GM19397 (cell line): ENCODE measurements around the gene TULP1.
"Not testable (repeated sequence)": the region's sequence is repeated elsewhere in the genome, so short reads cannot be mapped to it uniquely, and the experiment has no call there.

Experiments used
- ATAC-seq: cut with Tn5 transposase; IDR thresholded peaks from one replicate; pipeline ENCODE4 v1.9.1; 2021; ENCODE audit warnings: mild to moderate bottlenecking, moderate library complexity; ENCODE audit not compliant: unreplicated experiment

Gene TULP1

DNA sequence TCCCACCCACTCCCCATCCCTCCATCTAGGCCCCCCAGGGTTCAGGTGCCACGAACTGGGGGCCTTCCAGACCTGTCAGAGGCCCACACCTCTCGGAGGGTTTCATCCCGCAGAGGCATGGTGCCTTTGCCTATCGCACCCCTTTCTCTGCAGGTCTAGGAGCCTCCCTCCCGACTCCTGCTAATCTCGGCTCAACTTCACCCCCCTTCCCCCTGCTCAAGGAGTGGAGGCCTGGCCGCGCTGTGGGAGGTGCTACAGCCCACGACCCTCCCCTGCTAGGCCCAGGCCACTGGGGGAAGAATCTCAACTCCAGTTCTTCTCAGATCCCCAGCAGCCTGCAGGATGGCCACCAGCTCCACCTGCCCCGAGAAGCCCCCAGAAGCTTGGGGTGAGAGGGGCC lies at the start of gene TULP1:
Gene TULP1, minus strand, starts transcription at position 157 of the 400 bp plus-strand sequence. Its CDS starts 38 bp downstream, at position 119.
- ATAC-seq: no peak

GRCh38 chr6:35562060-35562459 lies 49.4 kb upstream of the TULP1 start:
- no peak for ATAC-seq

GRCh38 chr6:35561113-35561512 lies 48.4 kb upstream of the TULP1 start:
- no peak for ATAC-seq

- no peak for ATAC-seq
Observed at GRCh38 chr6:35558571-35558970, 45.9 kb upstream of the TULP1 start.

- no peak for ATAC-seq
Observed at GRCh38 chr6:35557239-35557638, 44.5 kb upstream of the TULP1 start.

DNA sequence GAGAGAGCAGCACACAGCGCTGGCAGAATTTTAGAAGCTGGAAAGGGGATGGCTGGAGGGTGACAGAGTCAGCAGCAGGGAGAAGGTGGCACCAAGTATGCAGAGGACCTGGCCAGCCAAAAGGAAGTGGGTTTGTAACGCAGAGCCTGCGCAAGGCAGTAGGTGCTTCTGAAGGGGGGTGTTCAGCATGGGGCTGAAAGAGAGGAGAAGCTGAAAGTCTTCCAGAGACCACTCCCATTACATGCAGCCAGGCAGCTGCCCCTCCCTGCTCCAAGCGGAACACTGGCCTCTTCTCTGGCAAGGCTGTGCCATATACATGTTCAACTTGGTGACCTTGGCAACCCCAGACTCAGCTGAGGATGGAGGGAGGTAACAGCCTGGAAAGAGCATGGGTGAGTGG lies 42.1 kb upstream of the TULP1 start:
- ATAC-seq: no peak

GRCh38 chr6:35553315-35553714 lies 40.6 kb upstream of the TULP1 start:
- ATAC-seq: no peak

DNA sequence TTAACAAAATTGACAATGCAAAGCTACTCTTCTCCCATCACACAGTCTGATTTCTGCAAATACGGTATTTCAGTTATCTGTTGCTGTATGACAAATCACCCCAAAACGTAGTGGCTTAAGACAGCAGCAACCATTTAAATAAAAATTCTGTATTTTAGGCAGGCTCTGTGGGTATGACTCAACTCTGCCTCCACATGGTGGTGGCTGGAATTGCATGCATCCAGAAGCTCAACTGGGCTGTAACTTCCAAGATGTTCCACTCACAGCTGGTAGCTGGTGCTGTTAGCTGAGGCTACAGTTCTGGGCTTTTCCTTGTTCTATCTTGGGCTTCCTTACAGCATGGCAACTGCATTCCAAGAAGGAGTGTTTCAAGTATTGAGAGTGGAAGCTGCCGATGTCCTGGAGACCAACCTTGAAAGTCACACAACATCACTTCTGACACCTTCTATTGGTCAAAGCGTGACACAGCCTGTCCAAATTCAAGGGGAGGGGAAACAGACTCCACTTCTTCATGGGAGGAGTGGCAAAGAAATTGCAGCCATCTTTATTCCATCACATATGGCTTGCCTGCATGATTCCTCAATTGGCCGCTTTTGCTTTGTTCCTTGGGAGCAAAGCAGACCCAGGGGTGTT lies 39.7 kb upstream of the TULP1 start:
- no peak for ATAC-seq

- ATAC-seq: no peak
Observed at GRCh38 chr6:35550437-35550836, 37.7 kb upstream of the TULP1 start.

GRCh38 chr6:35547676-35548075 lies 35.0 kb upstream of the TULP1 start:
- ATAC-seq: no peak

GRCh38 chr6:35544769-35545361 lies 32.2 kb upstream of the TULP1 start:
- no peak for ATAC-seq

DNA sequence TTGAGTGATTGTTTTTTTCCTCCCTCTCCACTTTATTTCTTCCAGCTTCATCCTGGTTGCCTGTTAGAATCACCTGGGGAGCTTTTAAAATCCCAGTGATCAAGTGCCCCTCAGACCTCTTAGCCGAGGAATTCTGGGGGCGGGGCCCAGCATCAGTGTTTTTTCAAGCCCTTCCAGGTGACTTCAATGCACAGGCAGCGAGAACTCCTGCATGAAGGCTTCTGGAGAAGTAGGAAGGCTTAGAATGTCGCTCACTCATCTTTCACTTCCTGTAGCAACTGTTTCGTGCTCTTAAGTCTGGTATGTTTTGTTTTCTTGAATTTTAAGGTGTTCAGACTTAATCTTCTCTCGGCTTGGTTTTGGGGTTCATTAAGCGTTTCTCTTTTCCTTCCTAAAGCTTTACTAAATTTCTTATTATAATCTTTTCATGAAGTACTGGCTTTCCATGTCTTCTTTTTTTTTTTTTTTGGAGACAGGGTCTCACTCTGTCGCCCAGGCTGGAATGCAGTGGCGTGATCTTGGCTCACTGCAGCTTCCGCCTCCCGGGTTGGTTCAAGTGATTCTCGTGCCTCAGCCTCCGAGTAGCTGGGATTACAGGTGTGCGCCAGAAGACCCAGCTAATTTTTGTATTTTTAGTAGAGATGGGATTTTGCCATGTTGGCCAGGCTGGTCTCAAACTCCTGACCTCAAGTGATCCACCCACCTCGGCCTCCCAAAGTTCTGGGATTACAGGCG lies 30.9 kb upstream of the TULP1 start:
- ATAC-seq: no peak

- ATAC-seq: no peak
Observed at GRCh38 chr6:35541836-35542235, 29.1 kb upstream of the TULP1 start.

DNA sequence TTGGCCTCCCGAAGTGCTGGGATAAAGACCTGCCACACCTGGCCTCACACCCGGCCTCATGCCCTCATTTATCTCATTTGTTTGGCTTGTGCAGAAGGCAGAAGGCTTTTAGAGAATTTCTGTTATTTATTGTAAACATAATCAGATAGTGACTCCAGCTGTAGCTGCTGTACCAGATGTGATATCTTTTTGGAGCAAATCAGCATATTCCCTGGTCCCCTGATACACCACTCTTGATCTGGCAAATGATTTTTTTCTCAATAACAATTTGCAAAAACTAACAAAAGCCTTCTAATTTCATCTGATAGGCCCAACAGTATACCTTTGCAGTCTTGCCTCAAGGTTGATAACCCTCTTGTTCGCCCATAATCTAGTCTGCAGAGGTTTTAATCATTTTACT lies 26.5 kb upstream of the TULP1 start:
- ATAC-seq: no peak

GRCh38 chr6:35535847-35536246 lies 23.2 kb upstream of the TULP1 start:
- ATAC-seq: not testable (repeated sequence)

DNA sequence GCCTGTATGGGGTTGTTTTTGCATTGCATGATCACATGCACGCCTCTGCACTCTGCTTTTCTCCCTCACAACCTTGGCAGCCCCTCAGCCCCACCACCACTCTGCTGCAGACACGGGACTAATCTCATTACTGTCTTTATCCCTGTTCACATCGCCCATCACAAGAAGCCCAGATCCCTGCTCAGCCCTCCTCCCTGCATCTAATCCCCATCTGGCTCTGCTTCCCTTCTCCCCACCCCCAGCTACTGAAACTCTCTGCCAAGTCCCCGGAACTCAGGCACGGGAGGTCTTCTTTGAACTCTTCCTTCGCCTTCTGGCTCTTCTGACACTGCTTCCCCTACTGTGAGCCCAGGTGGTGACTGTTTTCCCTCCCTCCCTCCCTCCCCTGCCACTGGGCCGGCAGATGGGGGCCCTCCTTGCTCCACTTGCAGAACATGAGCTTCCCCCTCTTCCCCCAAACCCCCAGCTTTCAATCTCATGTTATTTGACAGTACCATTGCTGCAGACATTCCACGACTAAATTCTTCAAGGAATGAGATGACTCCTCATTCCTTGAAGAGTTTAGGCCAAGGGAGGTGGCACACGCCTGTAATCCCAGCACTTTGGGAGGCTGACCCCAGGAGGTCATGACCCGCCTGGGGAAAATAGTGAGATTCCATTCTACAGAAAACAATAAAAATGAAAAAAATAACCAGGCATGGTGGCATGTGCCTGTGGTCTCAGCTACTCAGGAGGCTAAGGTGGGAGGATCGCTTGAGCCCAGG lies 21.9 kb upstream of the TULP1 start:
- ATAC-seq: no peak

DNA sequence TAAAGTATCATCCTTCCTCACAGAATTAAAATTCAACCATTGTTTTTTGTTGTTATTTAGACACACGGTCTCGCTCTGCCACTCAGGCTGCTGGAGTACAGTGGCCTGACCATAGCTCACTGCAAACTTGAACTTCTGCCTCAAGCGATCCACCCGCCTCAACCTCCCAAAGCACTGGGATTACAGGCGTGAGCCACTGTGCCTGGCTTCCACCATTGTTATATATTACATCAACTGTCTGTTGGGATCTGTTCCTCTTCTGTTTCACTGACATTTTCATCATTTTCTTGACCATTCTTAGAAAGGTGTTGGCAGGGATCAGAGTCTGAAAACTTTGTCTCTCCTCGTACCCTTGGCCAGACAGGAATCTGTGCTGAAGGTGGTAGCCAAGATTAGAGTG lies 21.3 kb upstream of the TULP1 start:
- ATAC-seq: no peak

- no peak for ATAC-seq
Observed at GRCh38 chr6:35532126-35532525, 19.4 kb upstream of the TULP1 start.

DNA sequence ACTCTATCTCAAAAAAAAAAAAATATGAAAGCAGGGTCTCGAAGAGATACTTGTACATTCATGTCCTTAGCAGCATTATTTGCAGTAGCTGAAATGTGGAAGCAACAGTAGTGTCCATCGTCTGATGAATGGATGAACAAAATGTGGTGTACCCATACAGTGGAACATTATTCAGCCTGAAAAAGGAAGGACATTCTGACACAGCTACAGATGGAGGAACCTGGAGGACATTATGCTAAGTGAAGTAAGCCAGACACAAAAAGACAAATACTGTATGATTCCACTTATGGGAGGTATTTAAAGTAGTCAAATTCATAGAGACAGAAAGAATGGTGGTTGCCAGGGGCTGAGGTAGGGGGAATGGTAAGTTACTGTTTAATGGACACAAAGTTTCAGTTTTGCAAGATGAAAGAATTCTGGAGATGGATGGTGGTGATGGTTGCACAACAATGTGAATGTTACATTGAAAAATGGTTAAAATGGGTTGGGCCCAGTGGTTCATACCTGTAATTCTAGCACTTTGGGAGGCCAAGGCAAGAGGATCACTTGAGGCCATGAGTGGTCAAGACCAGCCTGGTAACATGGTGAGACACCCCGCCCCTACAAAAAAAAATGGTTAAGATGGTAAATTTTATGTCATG lies 11.8 kb upstream of the TULP1 start:
- ATAC-seq: no peak

- no peak for ATAC-seq
Observed at GRCh38 chr6:35522660-35523658, 10.3 kb upstream of the TULP1 start.
